A673 (cell line): Measurements from ENCODE around the gene DNAJC28.

ENCODE experiments used
- CTCF ChIP-seq: fragments of 300-800, 200-600 bp; sonication (generic); conservative IDR thresholded peaks from 2 replicates; pipeline ENCODE4 v1.5.1; 2017; ENCODE audit warnings: low read depth, mild to moderate bottlenecking, antibody characterized with exemption, low read length, moderate library complexity, mixed read lengths
- EZH2 ChIP-seq: fragments of 200-600 bp; sonication (generic); IDR thresholded peaks from 2 replicates; pipeline ENCODE4 v1.6.1; 2017; ENCODE audit warnings: borderline replicate concordance, low read depth, mild to moderate bottlenecking, mixed read lengths, antibody characterized with exemption, low read length; ENCODE audit not compliant: poor library complexity, severe bottlenecking

GRCh38 chr21:33522953-33523349 is 31.4 kb upstream of the DNAJC28 start:
- no peak for TF ChIP-seq CTCF
- no peak for TF ChIP-seq EZH2
